Measurements from ENCODE around the gene ITGB2.

DNA sequence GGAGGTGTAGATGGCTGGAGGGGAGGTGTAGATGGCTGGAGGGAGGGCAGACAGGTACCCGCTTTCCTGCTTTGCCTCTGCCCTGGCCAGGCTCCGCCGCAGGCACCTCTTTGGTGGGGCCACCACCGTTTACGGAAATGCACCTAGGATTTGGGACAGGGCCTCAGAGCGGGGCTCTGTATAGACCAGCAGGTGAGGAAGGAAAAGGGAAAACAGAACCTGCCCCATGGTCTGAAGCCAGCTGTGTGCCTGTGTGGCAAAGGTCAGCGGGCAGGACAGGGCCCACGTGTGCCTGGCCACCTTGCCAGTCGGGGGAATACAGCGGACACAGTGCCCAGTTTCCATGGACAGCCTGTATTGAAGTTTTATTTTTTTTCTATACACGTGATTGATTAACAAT is 35.1 kb downstream of the ITGB2 start:
- TF ChIP-seq, protein P1, sequence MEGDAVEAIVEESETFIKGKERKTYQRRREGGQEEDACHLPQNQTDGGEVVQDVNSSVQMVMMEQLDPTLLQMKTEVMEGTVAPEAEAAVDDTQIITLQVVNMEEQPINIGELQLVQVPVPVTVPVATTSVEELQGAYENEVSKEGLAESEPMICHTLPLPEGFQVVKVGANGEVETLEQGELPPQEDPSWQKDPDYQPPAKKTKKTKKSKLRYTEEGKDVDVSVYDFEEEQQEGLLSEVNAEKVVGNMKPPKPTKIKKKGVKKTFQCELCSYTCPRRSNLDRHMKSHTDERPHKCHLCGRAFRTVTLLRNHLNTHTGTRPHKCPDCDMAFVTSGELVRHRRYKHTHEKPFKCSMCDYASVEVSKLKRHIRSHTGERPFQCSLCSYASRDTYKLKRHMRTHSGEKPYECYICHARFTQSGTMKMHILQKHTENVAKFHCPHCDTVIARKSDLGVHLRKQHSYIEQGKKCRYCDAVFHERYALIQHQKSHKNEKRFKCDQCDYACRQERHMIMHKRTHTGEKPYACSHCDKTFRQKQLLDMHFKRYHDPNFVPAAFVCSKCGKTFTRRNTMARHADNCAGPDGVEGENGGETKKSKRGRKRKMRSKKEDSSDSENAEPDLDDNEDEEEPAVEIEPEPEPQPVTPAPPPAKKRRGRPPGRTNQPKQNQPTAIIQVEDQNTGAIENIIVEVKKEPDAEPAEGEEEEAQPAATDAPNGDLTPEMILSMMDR (IDR thresholded peaks at IDR 0.05; ENCODE audit: low read depth, low read length, poor library complexity, severe bottlenecking) = no peak
- TF ChIP-seq EZH2phosphoT487 (IDR thresholded peaks at IDR 0.05; ENCODE audit: borderline replicate concordance, low read length) = no peak

All from DOHH2 (cell line).